GM12873 (cell line): ENCODE data around the gene NHLH1.

Source experiments
- TF ChIP-seq, protein P1 (sequence below): IDR thresholded peaks from 2 replicates; pipeline ENCODE4 v1.5.1; 2012; ENCODE audit warnings: low read depth, mild to moderate bottlenecking, moderate library complexity, low read length, control low read depth; ENCODE audit not compliant: insufficient read depth; ENCODE audit errors: missing control alignments

Gene NHLH1

DNA sequence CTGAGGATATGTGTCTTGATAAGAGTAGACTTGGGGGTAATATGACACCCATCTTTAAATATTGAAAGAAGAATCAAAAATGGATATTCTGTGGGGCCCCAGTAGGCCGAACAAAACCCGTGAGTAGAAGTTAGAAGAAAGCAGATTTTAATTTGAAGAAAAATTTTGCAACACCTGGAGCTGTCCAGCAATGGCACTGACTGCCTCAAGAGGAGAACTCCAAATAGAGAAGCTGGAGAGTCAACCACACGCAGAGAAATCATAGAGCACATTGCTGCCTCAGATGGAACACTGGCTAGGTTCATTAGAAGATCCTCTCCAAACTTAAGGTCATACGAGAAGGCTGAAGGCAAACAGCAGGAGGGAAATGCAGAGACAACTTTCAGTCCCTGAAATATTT, 6.8 kb downstream of the NHLH1 start:
- TF ChIP-seq, protein P1, sequence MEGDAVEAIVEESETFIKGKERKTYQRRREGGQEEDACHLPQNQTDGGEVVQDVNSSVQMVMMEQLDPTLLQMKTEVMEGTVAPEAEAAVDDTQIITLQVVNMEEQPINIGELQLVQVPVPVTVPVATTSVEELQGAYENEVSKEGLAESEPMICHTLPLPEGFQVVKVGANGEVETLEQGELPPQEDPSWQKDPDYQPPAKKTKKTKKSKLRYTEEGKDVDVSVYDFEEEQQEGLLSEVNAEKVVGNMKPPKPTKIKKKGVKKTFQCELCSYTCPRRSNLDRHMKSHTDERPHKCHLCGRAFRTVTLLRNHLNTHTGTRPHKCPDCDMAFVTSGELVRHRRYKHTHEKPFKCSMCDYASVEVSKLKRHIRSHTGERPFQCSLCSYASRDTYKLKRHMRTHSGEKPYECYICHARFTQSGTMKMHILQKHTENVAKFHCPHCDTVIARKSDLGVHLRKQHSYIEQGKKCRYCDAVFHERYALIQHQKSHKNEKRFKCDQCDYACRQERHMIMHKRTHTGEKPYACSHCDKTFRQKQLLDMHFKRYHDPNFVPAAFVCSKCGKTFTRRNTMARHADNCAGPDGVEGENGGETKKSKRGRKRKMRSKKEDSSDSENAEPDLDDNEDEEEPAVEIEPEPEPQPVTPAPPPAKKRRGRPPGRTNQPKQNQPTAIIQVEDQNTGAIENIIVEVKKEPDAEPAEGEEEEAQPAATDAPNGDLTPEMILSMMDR: no peak

DNA sequence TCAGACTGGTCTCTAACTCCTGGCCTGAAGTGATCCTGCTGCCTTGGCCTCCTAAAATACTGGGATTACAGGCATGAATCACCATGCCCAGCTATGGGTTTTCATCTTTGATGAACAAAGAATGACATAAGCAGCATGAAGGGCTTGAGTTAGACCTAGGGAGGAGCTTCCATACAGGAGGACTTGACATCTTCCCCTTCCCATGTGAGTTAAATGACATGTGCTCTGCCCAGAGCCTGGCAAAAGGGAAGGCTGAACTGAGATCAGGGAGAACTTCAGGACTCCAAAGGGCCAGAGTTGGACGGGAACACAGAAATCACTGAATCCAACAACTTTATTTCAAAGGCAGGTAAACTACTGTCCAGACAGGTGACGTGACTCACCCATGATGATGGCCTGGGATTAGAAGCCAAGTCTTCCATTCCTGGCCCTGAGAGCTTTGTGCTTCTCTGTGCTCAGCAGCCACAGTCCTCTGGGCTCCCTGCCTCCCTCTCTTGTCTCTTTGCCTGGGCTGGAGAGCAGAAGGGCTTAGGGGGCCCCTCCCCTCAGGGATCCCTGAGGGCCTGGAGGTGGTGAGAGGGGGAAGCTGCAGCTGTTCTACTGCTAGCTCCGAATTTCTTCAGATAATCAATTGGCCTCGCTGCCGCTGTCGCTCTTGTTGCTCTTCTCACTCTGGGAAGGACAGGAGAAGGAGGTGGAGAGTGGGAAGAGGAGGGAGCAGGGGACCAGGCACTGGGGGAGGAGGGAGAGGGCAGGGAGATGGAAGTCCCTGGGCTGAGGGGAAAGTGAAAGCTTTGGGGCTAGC, 7.6 kb downstream of the NHLH1 start:
- TF ChIP-seq, protein P1: no peak

DNA sequence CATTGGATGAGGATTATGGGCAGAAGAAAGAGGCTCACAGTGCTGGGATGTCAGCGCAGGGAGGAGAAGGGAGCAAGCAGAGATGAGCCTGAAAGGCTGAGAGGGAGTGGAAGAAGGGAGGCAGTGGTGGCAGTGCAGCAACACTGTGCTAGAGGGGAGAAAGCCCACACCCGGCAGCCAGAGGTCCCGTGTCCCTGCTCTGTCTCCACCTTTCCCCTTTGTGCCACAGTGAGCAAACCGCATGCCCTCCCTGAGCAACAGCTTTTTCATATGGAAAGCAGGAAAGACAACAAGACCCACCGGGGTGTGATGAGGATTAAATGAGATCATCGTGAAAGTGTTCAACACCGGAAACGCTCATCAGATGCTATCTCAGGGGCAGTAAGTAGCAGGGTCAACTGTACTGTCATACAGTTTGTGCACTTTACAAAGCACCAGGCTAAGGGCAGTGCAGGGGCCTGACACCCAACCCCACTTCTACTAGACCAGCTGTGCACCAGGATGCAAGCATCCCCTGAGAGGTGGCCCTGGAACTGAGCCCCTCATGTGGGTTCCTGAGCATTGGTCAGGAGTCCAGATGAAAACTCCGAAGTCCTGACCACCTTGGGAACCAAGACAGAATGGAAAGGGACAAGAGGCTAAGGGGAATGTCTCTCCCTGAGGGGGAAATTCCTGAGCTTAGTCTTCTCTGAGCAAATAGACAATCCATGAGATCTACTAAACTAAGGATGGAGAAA, 9.1 kb downstream of the NHLH1 start:
- TF ChIP-seq, protein P1: no peak

DNA sequence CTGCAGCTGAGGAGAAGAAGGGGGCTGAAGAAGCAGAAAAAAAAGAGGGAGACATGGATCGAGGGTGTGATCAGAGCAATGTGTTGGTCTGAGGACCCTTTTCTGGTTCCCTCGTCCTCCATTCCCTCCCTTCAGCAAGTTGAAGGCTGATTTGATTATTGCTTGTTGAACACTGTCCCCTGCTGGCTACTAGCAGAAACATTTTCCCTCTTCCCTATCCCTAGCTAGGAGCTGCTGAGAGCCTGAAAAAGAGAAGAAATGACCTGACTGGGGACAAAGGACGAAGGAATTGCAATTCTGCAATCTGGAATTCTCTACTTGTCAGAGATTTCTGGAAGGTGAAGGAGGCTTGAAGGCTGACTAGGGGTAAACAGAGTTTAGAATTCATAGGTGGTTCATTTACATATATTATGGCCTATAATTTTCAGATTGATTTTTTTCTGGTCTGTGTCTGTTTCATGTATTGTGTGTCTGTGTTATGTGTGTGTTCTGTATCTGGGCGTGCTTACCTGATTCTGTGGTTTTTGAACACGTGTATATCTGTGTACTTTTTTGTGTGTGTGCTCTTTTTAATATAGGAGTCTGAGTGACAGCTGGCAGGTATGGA, 9.8 kb downstream of the NHLH1 start:
- TF ChIP-seq, protein P1: peak; percentile 97

DNA sequence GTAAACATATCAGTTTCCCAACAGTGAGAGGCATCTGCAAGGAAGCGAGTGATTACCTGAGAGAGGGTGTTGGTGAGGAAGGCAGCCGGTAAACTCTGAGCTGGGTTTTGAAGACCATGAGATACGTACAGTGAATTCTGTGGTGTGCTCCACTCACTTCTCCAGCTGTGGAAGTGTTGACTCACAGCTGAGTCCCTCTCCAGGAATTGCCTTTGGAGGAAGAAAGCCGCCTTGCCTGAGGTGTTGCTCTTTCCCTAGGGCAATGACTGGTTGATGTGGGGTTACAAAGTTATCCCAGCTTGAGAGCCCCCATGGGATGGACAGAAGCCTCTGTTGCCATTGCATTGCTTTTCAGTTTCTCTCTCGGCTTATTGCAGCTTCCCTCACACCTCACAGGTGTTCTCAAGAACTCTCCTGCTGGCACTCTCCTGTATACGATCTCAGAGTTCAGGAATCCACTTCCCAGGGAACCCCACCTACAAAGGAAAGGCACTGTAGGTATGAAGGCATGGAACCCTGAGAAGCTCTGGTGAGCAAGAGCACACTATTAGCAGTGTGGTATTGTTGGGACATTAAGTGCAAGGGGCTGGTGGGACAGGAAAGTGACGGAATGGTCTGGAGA, 10.8 kb downstream of the NHLH1 start:
- TF ChIP-seq, protein P1: no peak

DNA sequence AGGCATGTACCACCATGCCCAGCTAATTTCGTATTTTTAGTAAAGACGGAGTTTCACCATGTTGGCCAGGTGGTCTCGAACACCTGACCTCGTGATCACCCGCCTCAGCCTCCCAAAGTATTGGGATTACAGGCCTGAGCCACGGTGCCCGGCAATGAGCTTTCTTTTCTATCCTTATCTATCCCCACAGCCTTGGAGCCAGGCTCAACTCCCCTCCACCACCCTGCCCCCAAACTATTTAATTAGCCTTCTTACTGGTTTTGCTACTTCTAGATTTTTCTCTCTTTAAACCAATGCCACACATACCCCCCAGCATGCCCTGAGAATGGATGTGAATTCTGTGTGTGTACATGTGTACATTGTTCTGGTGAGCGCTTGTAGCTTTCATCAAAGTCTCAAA, 27.8 kb downstream of the NHLH1 start:
- TF ChIP-seq, protein P1: no peak

DNA sequence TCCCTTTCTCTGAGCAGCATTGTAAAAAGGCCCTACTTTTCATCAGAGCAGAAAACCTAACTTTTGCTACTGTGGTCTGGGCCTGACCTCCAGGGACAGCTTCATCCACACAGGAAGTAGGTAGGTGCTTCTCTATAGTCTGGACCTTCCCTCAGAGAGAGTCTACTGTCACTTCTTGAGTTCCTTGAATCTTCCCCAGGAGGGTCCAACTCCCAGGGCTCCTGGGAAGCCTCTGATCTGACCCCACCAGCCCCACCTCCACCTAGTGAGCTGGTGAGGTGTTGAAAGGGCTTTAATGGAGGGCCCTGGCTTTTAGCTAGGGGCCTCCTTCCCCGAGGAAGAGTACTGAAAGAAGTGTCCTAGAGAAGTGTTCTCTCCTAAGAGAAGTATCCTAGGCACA, 30.8 kb downstream of the NHLH1 start:
- TF ChIP-seq, protein P1: no peak
